Smooth muscle cell (in vitro differentiated cells): ENCODE measurements around the gene ACTG1. TPM values are rescaled to one million over a fixed set of nuclear protein-coding genes. Genes with fewer than 3 reads are reported as not detected.

Experiments used
- DNase-seq: peaks from one replicate; lab custom pipeline; 2025; ENCODE audit not compliant: unreplicated experiment; lab: John Stamatoyannopoulos, UW
- H2AFZ ChIP-seq: fragments of 200-600 bp; sonication (generic); 2 replicates; pipeline ENCODE4 v1.6.0; 2016; ENCODE audit warnings: antibody characterized with exemption, low read depth, mild to moderate bottlenecking
- H3F3A ChIP-seq: fragments of 200-600 bp; sonication (generic); 2 replicates; pipeline ENCODE4 v1.6.0; 2017; ENCODE audit warnings: antibody characterized with exemption, low read depth
- H3K27ac ChIP-seq: fragments of 200-600 bp; sonication (generic); 2 replicates; pipeline ENCODE4 v1.5.1; 2016; ENCODE audit warnings: low read depth, mild to moderate bottlenecking
- H3K27me3 ChIP-seq: fragments of 200-600 bp; sonication (generic); 2 replicates; pipeline ENCODE4 v1.6.1; 2016; ENCODE audit warnings: low read depth, mild to moderate bottlenecking
- H3K36me3 ChIP-seq: fragments of 200-600 bp; sonication (generic); 2 replicates; pipeline ENCODE4 v1.5.1; 2016; ENCODE audit warnings: low read depth
- H3K4me1 ChIP-seq: fragments of 200-600 bp; sonication (generic); 2 replicates; pipeline ENCODE4 v1.5.1; 2016; ENCODE audit warnings: low read depth
- H3K4me2 ChIP-seq: fragments of 200-600 bp; sonication (generic); 2 replicates; pipeline ENCODE4 v1.6.0; 2016; ENCODE audit warnings: mild to moderate bottlenecking
- H3K4me3 ChIP-seq: fragments of 200-600 bp; sonication (generic); 2 replicates; pipeline ENCODE4 v1.5.1; 2016; ENCODE audit warnings: mild to moderate bottlenecking
- H3K79me2 ChIP-seq: fragments of 200-600 bp; sonication (generic); 2 replicates; pipeline ENCODE4 v1.6.0; 2016; ENCODE audit warnings: low read depth, mild to moderate bottlenecking
- H3K9ac ChIP-seq: fragments of 200-600 bp; sonication (generic); 2 replicates; pipeline ENCODE4 v1.6.0; 2016; ENCODE audit warnings: low read depth
- H3K9me3 ChIP-seq: fragments of 200-600 bp; sonication (generic); replicated peaks from 2 replicates; pipeline ENCODE4 v1.5.1; 2016; ENCODE audit warnings: low read depth
- H4K20me1 ChIP-seq: fragments of 200-600 bp; sonication (generic); 2 replicates; pipeline ENCODE4 v1.6.0; 2016; ENCODE audit warnings: low read depth
- WGBS: methylation state at CpG from one replicate; pipeline ENCODE4 v1.1.7; 2016; ENCODE audit warnings: low lambda C conversion rate; 5-methylcytosine and 5-hydroxymethylcytosine counted together
- polyA plus RNA-seq: library from polyadenylated mRNA; unstranded; fragments of >200 nt; fragmentation: Nextera tagmentation; extraction: Ambion mirVana; gene quantifications from 2 replicates; pipeline ENCODE4 v1.2.1, GENCODE V29; 2016
- total RNA-seq: library from RNA; depleted of rRNA; stranded (reverse); fragments of >200 nt; gene quantifications from 2 replicates; pipeline ENCODE4 v1.2.3, GENCODE V29; 2014
- TF ChIP-seq, protein P1 (sequence below): fragments of 200-600 bp; sonication (generic); IDR thresholded peaks from 2 replicates; pipeline ENCODE4 v1.5.1; 2017; ENCODE audit warnings: borderline replicate concordance, mild to moderate bottlenecking, antibody characterized with exemption; ENCODE audit not compliant: insufficient read depth, poor library complexity, severe bottlenecking

ACTG1 gene
- total and polyA plus RNA-seq, 2 experiments from 2014 or later, result 5,332 to 6,793 TPM

GRCh38 chr17:81513753-81514488, 1.3 kb upstream of the ACTG1 start:
- peak overlapping the region; percentile 75 for H3K9ac ChIP-seq
- H3K4me2 ChIP-seq, result peak overlapping the region; percentile 99
- no peaks in the 10 kb centered on the region for H3K9me3 ChIP-seq
- H3K4me1 ChIP-seq, result peaks cover 41% of the 10 kb centered on the region
- peaks cover 72% of the 10 kb centered on the region for H4K20me1 ChIP-seq
- H3K4me3 ChIP-seq, result peak overlapping the region; percentile 61
- under 1% methylated on average over 49 of the region's 64 CpGs for WGBS
- H3F3A ChIP-seq, result peaks cover 61% of the 10 kb centered on the region
- no peaks in the 10 kb centered on the region for H3K27me3 ChIP-seq
- DNase-seq, result peak; percentile 66
- H3K79me2 ChIP-seq, result peaks cover 64% of the 10 kb centered on the region
- TF ChIP-seq, protein P1, sequence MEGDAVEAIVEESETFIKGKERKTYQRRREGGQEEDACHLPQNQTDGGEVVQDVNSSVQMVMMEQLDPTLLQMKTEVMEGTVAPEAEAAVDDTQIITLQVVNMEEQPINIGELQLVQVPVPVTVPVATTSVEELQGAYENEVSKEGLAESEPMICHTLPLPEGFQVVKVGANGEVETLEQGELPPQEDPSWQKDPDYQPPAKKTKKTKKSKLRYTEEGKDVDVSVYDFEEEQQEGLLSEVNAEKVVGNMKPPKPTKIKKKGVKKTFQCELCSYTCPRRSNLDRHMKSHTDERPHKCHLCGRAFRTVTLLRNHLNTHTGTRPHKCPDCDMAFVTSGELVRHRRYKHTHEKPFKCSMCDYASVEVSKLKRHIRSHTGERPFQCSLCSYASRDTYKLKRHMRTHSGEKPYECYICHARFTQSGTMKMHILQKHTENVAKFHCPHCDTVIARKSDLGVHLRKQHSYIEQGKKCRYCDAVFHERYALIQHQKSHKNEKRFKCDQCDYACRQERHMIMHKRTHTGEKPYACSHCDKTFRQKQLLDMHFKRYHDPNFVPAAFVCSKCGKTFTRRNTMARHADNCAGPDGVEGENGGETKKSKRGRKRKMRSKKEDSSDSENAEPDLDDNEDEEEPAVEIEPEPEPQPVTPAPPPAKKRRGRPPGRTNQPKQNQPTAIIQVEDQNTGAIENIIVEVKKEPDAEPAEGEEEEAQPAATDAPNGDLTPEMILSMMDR, result no peak
- H3K36me3 ChIP-seq, result peaks cover 3% of the 10 kb centered on the region
- H3K27ac ChIP-seq, result peak overlapping the region; percentile 92
- H2AFZ ChIP-seq, result no peak overlapping the region

GRCh38 chr17:81513372-81513752, 763 bp upstream of the ACTG1 start:
- Histone ChIP-seq H3K4me2 (peak overlapping the region; percentile 99), H3K9ac (peak overlapping the region; percentile 75), H3K4me3 (peak overlapping the region; percentile 61), H4K20me1 (peaks cover 72% of the 10 kb centered on the region), H2AFZ (no peak overlapping the region), H3K9me3 (no peaks in the 10 kb centered on the region), H3K27ac (peak overlapping the region; percentile 92), H3K79me2 (peaks cover 65% of the 10 kb centered on the region), H3K4me1 (peaks cover 36% of the 10 kb centered on the region), H3F3A (peaks cover 59% of the 10 kb centered on the region), H3K27me3 (no peaks in the 10 kb centered on the region), H3K36me3 (peaks cover 3% of the 10 kb centered on the region)
- WGBS, result under 1% methylated on average over 19 of the region's 23 CpGs
- peak; percentile 66 for DNase-seq
- TF ChIP-seq, protein P1, result no peak

DNA sequence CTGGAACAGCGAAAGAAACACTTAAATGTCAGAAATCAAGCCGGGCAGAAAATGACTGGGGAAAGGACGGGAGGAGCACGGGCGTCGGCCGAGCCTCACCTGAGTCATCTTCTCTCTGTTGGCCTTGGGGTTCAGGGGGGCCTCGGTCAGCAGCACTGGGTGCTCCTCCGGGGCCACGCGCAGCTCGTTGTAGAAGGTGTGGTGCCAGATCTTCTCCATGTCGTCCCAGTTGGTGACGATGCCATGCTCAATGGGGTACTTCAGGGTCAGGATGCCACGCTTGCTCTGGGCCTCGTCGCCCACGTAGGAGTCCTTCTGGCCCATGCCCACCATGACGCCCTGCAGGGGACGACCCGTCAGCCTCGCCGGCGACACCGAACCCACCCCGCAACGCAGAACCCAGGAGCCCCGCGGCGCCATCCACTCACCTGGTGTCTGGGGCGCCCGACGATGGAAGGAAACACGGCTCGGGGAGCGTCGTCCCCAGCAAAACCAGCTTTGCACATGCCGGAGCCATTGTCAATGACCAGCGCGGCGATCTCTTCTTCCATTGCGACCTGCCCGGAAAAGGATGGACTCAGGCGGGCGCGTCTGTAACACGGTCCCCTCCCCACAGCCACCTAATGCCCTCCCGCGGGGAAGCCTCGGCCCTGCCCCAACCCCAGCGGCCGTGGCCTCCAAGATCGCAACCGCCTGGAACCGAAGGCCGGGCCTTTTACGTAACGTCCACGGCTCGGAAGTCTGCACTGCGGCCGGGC, 616 bp downstream of the ACTG1 start:
- peak overlapping the region; percentile 96 for H3K4me3 ChIP-seq
- H3K4me1 ChIP-seq, result peaks cover 23% of the 10 kb centered on the region
- DNase-seq, result no peak
- H2AFZ ChIP-seq, result no peak overlapping the region
- TF ChIP-seq, protein P1, result no peak
- H4K20me1 ChIP-seq, result peaks cover 72% of the 10 kb centered on the region
- no peaks in the 10 kb centered on the region for H3K9me3 ChIP-seq
- peak overlapping the region; percentile 52 for H3K9ac ChIP-seq
- H3F3A ChIP-seq, result peaks cover 57% of the 10 kb centered on the region
- H3K27me3 ChIP-seq, result no peaks in the 10 kb centered on the region
- peak overlapping the region; percentile 65 for H3K27ac ChIP-seq
- under 1% methylated on average over 54 of the region's 62 CpGs for WGBS
- peaks cover 3% of the 10 kb centered on the region for H3K36me3 ChIP-seq
- H3K4me2 ChIP-seq, result peak overlapping the region; percentile 95
- H3K79me2 ChIP-seq, result peaks cover 57% of the 10 kb centered on the region
